Activated naive CD4-positive, alpha-beta T cell treated with anti-CD3 and anti-CD28 coated beads, Interleukin-2, amount 50 U/mL, for 72 hours (primary cell): ENCODE results near the gene CMAS. TPM values are rescaled to one million over a fixed set of nuclear protein-coding genes. Genes with fewer than 3 reads are reported as not detected.
"Not testable (repeated sequence)": the region's sequence is repeated elsewhere in the genome, so short reads cannot be mapped to it uniquely, and the experiment has no call there.

Experiments used
- ATAC-seq, 2 donors: fragments of 150-1000 bp; cut with Tn5 transposase; 2 replicates each; pipeline ENCODE4 v1.10.0; 2021; ENCODE audit warnings: mild to moderate bottlenecking in 2 of 2, moderate library complexity in 2 of 2
- DNase-seq, 2 donors: peaks; one replicate each; pipeline ENCODE4 v3.0.0; 2021 to 2022; ENCODE audit warnings: low spot score in 2 of 2
- H3K27ac Mint-ChIP-seq, 2 donors: one replicate each; pipeline ENCODE4 v1.8.0; 2022; ENCODE audit warnings: mild to moderate bottlenecking in 2 of 2, mixed read lengths in 2 of 2
- H3K36me3 Mint-ChIP-seq, 2 donors: one replicate each; pipeline ENCODE4 v1.8.0; 2022; ENCODE audit warnings: mixed read lengths in 2 of 2
- H3K9me3 Mint-ChIP-seq, 2 donors: one replicate each; pipeline ENCODE4 v1.8.0; 2022; ENCODE audit warnings: mixed read lengths in 2 of 2
- total RNA-seq, 2 donors: library from RNA; stranded (reverse); gene quantifications; one replicate each; pipeline ENCODE4 v1.2.3, GENCODE V29; 2022

CMAS gene
- total RNA-seq, 2 donors from 2014 or later = 47.7 to 65.4 TPM

GRCh38 chr12:22083167-22083566 is 37.1 kb downstream of the CMAS start:
- no peak for ATAC-seq
- no peak for DNase-seq
- H3K9me3 Mint-ChIP-seq = no peaks in the 10 kb centered on the region

DNA sequence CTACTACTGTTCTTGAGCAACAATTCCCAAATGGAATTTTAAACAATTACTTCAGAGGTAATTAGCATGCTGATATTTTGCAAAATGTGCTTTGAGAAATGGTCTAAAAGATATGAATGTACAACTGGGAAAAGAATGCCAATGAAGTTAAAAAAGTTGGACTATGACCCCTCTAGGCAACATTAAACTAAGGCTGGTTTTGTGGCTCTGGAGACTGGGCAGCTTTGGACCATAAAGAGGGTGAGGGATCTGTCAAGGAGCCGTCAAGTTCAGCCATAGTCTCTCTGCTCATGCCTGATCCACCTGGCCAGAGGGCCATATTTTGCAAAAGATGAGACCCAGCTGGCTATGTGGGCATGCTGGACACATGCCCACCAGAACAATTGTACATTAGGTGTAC is 38.8 kb downstream of the CMAS start:
- no peaks in the 10 kb centered on the region for H3K9me3 Mint-ChIP-seq
- DNase-seq (no peak), ATAC-seq (no peak)
- H3K36me3 Mint-ChIP-seq = no peaks in the 10 kb centered on the region
- no peak overlapping the region for H3K27ac Mint-ChIP-seq

More at GRCh38 chr12:22083167-22083566, 37.1 kb downstream of the CMAS start:
- no peak overlapping the region for H3K27ac Mint-ChIP-seq
- H3K36me3 Mint-ChIP-seq = no peaks in the 10 kb centered on the region

DNA sequence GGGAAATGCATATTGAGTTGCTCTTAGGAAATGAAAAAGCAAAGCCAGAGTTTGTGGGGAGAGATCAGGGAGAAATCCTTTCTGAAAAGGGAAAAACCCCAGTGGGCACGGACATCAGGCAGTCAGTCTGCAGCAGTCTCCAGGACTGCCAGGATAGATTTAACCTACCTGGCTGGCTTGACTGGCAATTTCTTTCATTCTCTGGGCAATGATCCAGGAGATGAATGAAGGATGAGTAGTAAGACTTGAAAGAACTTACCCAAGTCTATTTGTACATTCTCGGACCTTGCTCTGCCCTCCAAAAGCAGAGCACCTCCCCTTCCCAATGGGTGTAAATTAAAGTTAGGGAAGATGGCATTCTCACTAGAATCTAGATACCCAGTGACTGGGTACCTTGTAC is 42.9 kb downstream of the CMAS start:
- ATAC-seq (no peak), DNase-seq (no peak)
- Mint-ChIP-seq H3K27ac (no peak overlapping the region), H3K36me3 (no peaks in the 10 kb centered on the region), H3K9me3 (no peaks in the 10 kb centered on the region)

GRCh38 chr12:22089486-22089885 is 43.5 kb downstream of the CMAS start:
- H3K27ac Mint-ChIP-seq = no peak overlapping the region
- no peak for DNase-seq
- no peaks in the 10 kb centered on the region for H3K36me3 Mint-ChIP-seq
- ATAC-seq = no peak
- H3K9me3 Mint-ChIP-seq = no peaks in the 10 kb centered on the region

DNA sequence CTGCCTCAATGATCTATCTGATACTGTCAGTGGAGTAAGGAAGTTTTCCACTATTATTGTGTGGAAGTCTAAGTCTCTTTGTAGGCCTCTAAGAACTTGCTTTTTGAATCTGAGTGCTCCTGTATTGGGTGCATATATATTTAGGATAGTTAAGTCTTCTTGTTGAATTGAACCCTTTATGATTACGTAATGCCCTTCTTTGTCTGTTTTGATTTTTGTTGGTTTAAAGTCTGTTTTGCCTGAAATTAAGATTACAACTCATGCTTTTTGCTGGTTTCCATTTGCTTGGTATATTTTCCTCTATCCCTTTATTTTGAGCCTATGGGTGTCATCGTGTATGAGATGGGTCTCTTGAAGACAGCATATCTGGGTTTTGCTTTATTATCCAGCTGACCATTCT is 53.0 kb downstream of the CMAS start:
- not testable (repeated sequence) for H3K27ac Mint-ChIP-seq, H3K36me3 Mint-ChIP-seq, ATAC-seq, H3K9me3 Mint-ChIP-seq, DNase-seq

GRCh38 chr12:22100958-22101748 is 55.1 kb downstream of the CMAS start:
- Mint-ChIP-seq H3K9me3 (no peaks in the 10 kb centered on the region), H3K36me3 (no peaks in the 10 kb centered on the region), H3K27ac (no peak overlapping the region)
- DNase-seq (peak in 1 of 2 donors; percentile 34), ATAC-seq (peak; percentile 55 to 75)

- peak; percentile 16 to 60 for DNase-seq
- H3K27ac Mint-ChIP-seq = peak overlapping the region in 1 of 2 donors; percentile 52
- no peaks in the 10 kb centered on the region for H3K36me3 Mint-ChIP-seq
- ATAC-seq = peak; percentile 72 to 88
- H3K9me3 Mint-ChIP-seq = no peaks in the 10 kb centered on the region
These were observed 55.8 kb downstream of the CMAS start for GRCh38 chr12:22101749-22102243.

DNA sequence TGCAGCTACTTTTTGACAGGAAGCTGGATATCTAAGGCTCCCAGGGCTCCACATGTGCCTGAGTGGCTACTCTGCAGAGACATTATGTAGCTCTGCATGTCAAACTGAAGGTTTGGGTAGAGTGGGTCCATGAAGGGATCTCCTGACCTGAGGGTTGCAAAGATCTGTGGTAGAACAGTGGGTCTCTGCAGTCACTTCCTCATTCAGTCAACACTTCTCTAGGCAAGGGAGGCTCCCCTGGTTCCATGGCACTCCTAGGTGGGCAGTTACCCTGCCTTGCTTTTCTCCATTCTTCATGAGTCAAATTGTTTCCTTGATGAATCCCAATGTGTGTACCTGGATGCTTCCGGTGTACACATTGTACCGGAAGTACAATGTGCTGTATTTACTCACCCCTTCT is 57.4 kb downstream of the CMAS start:
- H3K9me3 Mint-ChIP-seq = peaks cover 0 to 2% of the 10 kb centered on the region in 2 donors
- H3K36me3 Mint-ChIP-seq = no peaks in the 10 kb centered on the region
- no peak for ATAC-seq

GRCh38 chr12:22105542-22105941 is 59.5 kb downstream of the CMAS start:
- no peak for ATAC-seq
- DNase-seq = no peak
- no peak overlapping the region for H3K27ac Mint-ChIP-seq
- peaks cover 0 to 10% of the 10 kb centered on the region in 2 donors for H3K36me3 Mint-ChIP-seq
- H3K9me3 Mint-ChIP-seq = peaks cover 0 to 10% of the 10 kb centered on the region in 2 donors

More for the DNA sequence above, 57.4 kb downstream of the CMAS start:
- H3K27ac Mint-ChIP-seq = no peak overlapping the region
- DNase-seq = no peak

DNA sequence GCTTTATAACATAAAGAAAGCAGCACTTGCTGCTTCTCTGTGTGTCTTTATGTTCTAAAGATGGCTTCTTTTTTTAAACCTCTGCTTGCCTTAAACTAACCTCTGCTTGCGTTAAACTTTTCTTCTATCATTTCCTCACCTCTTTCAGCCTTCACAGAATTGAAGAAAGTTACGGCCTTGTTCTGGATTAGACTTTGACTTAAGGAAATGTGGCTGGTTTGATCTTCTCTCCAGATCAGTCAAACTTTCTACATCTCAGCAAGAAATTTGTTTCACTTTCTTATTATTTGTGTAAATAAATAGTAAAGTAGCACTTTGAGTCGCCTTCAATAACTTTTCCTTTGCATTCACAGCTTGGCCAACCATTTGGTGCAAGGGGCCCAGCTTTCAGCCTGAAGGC is 64.2 kb downstream of the CMAS start:
- Mint-ChIP-seq H3K36me3 (peaks cover 0 to 10% of the 10 kb centered on the region in 2 donors), H3K27ac (peak overlapping the region; percentile 6 to 42), H3K9me3 (peaks cover 0 to 15% of the 10 kb centered on the region in 2 donors)
- peak; percentile 33 to 91 for ATAC-seq
- DNase-seq = no peak

Other genes with a start within 250 kb of the CMAS start
- not detected for gene ABCC9, start 104.8 kb upstream of the CMAS start, total RNA-seq